NCI-H2196 (cell line): Measurements from ENCODE around the gene CDKN2B-AS1.

ENCODE experiments used
- DNase-seq: peaks from one replicate; lab custom pipeline; 2025; ENCODE audit not compliant: unreplicated experiment; lab: John Stamatoyannopoulos, UW

Gene CDKN2B-AS1

GRCh38 chr9:22117511-22118384, 123.2 kb downstream of the CDKN2B-AS1 start:
- DNase-seq = no peak

GRCh38 chr9:22118810-22119521, 124.4 kb downstream of the CDKN2B-AS1 start:
- no peak for DNase-seq

GRCh38 chr9:22119522-22120158, 125.0 kb downstream of the CDKN2B-AS1 start:
- DNase-seq = no peak

- no peak for DNase-seq
These were observed 125.6 kb downstream of the CDKN2B-AS1 start for GRCh38 chr9:22120159-22120549.

GRCh38 chr9:22120595-22120994, 126.0 kb downstream of the CDKN2B-AS1 start:
- no peak for DNase-seq

- no peak for DNase-seq
These were observed 129.8 kb downstream of the CDKN2B-AS1 start for GRCh38 chr9:22124263-22125011.

- DNase-seq = no peak
These were observed 134.5 kb downstream of the CDKN2B-AS1 start for GRCh38 chr9:22129133-22129532.

GRCh38 chr9:22129633-22130032, 135.0 kb downstream of the CDKN2B-AS1 start:
- no peak for DNase-seq

GRCh38 chr9:22131817-22132216, 137.2 kb downstream of the CDKN2B-AS1 start:
- no peak for DNase-seq

GRCh38 chr9:22134390-22134789, 139.8 kb downstream of the CDKN2B-AS1 start:
- no peak for DNase-seq

- no peak for DNase-seq
These were observed 142.0 kb downstream of the CDKN2B-AS1 start for GRCh38 chr9:22136461-22137096.

GRCh38 chr9:22138956-22139660, 144.5 kb downstream of the CDKN2B-AS1 start:
- no peak for DNase-seq

- DNase-seq = no peak
These were observed 147.3 kb downstream of the CDKN2B-AS1 start for GRCh38 chr9:22141908-22142307.

- no peak for DNase-seq
These were observed 148.1 kb downstream of the CDKN2B-AS1 start for GRCh38 chr9:22142671-22143070.

GRCh38 chr9:22143799-22144625, 149.4 kb downstream of the CDKN2B-AS1 start:
- no peak for DNase-seq

GRCh38 chr9:22146604-22147003, 152.0 kb downstream of the CDKN2B-AS1 start:
- no peak for DNase-seq

- no peak for DNase-seq
These were observed 153.4 kb downstream of the CDKN2B-AS1 start for GRCh38 chr9:22147813-22148527.

GRCh38 chr9:22148528-22148875, 153.9 kb downstream of the CDKN2B-AS1 start:
- no peak for DNase-seq
